K562 (cell line): Measurements from ENCODE around the gene ECSIT. TPM values are rescaled to one million over a fixed set of nuclear protein-coding genes. Genes with fewer than 3 reads are reported as not detected.
A peak's percentile ranks its signal among the peaks of the same experiment; 100 is the strongest.

Source experiments
- microRNA-seq: library from miRNA; unstranded; fragments of <30 nt; microRNA quantifications from one replicate; pipeline ENCODE4, GENCODE V29; 2018; ENCODE audit warnings: borderline microRNAs expressed
- polyA plus RNA-seq, 8 experiments: library from polyadenylated mRNA; depleted of rRNA in 4 of 8; stranded (reverse) in 5 of 8; unstranded in 3 of 8; fragments of >200 nt; fragmentation: Nextera tagmentation in 2 of 8; fragmentation: Illumina TruSeq in 1 of 8; extraction: Ambion mirVana in 2 of 8; extraction: Trizol in 1 of 8; gene quantifications; 2 replicates each; pipeline versions ENCODE4 v1.2.1 to v1.2.3, GENCODE V29; 2011 to 2014; ENCODE audit warnings: inconsistent platforms in 1 of 8, missing spikeins in 1 of 8
- small RNA-seq: library from RNA; depleted of rRNA; stranded (forward); fragments of <200 nt; gene quantifications from one replicate; pipeline ENCODE3, GENCODE V24; 2014
- total RNA-seq, 7 experiments: library from RNA; depleted of rRNA in 6 of 7; stranded (reverse); fragments of >200 nt in 6 of 7; fragmentation: Illumina TruSeq in 2 of 7; extraction: Trizol in 2 of 7; gene quantifications; 2 replicates each; pipeline versions ENCODE4 v1.2.1 to v1.2.3, GENCODE V29; 2011 to 2021; ENCODE audit warnings: low replicate concordance in 1 of 7

ECSIT gene
- total and polyA plus RNA-seq, 9 of the 15 experiments (the other 6 are each of a cell fraction or from before 2014, with no cell fraction given), result 1.1 to 82.5 (median 43.9) TPM

Small RNAs within 50 kb of the gene (microRNA-seq; reads per million reads assigned to microRNA genes)
- 2.6 reads per million, percentile 32 among the genes with 10 or more reads in this experiment for gene MIR7974

Small RNAs within 50 kb of the gene (small RNA-seq; reads per million reads assigned to genes)
- gene MIR7974 (155 reads per million, percentile 99 among the genes with 10 or more reads in this experiment), gene RN7SL833P (0.15 reads per million)

Other genes starting within 250 kb of the ECSIT start
Only the 7 nearest of the 18 such genes appear.
- 99.4 and 135 TPM in 2 replicates for gene PRKCSH, start 93.5 kb downstream of the ECSIT start, total RNA-seq (2014; rRNA removed)
- gene PRKCSH, start 93.5 kb downstream of the ECSIT start, total RNA-seq (2014; rRNA removed; fragmentation: Illumina TruSeq; extraction: Trizol), result 25.6 and 28.4 TPM in 2 replicates
- gene PRKCSH, start 93.5 kb downstream of the ECSIT start, total RNA-seq (2015; rRNA removed; fragmentation: Illumina TruSeq; extraction: Trizol), result 48.1 and 52.1 TPM in 2 replicates
- gene PRKCSH, start 93.5 kb downstream of the ECSIT start, total RNA-seq (2021), result 297 and 303 TPM in 2 replicates
- gene PRKCSH, start 93.5 kb downstream of the ECSIT start, polyA plus RNA-seq (2011; rRNA removed), result 39.1 and 96.2 TPM in 2 replicates
- 155 and 235 TPM in 2 replicates for gene PRKCSH, start 93.5 kb downstream of the ECSIT start, polyA plus RNA-seq (2014; fragmentation: Illumina TruSeq; extraction: Trizol)
- gene PRKCSH, start 93.5 kb downstream of the ECSIT start, polyA plus RNA-seq (2014; fragmentation: Nextera tagmentation; extraction: Ambion mirVana), result 1 to 10 TPM; 2.3 to 6.9 TPM
- gene PRKCSH, start 93.5 kb downstream of the ECSIT start, polyA plus RNA-seq (2014; rRNA removed), result 76.5 and 88.9 TPM in 2 replicates
- 0.16 TPM in 1 of 2 replicates, not detected in the other for gene ELAVL3, start 48.1 kb downstream of the ECSIT start, total RNA-seq (2014; rRNA removed)
- not detected in 2 replicates for gene ELAVL3, start 48.1 kb downstream of the ECSIT start, total RNA-seq (2014; rRNA removed; fragmentation: Illumina TruSeq; extraction: Trizol)
- gene ELAVL3, start 48.1 kb downstream of the ECSIT start, total RNA-seq (2015; rRNA removed; fragmentation: Illumina TruSeq; extraction: Trizol), result not detected in 2 replicates
- gene ELAVL3, start 48.1 kb downstream of the ECSIT start, total RNA-seq (2021), result not detected in 2 replicates
- gene ELAVL3, start 48.1 kb downstream of the ECSIT start, polyA plus RNA-seq (2011; rRNA removed), result not detected in 2 replicates
- gene ELAVL3, start 48.1 kb downstream of the ECSIT start, polyA plus RNA-seq (2014; fragmentation: Illumina TruSeq; extraction: Trizol), result not detected in 2 replicates
- not detected for gene ELAVL3, start 48.1 kb downstream of the ECSIT start, polyA plus RNA-seq (2014; fragmentation: Nextera tagmentation; extraction: Ambion mirVana)
- gene ELAVL3, start 48.1 kb downstream of the ECSIT start, polyA plus RNA-seq (2014; rRNA removed), result not detected in 2 replicates
- gene ZNF653, start 23.3 kb downstream of the ECSIT start, total RNA-seq (2014; rRNA removed), result 3.9 and 7.1 TPM in 2 replicates
- gene ZNF653, start 23.3 kb downstream of the ECSIT start, total RNA-seq (2014; rRNA removed; fragmentation: Illumina TruSeq; extraction: Trizol), result 1.4 and 1.6 TPM in 2 replicates
- gene ZNF653, start 23.3 kb downstream of the ECSIT start, total RNA-seq (2015; rRNA removed; fragmentation: Illumina TruSeq; extraction: Trizol), result 2.9 and 3.8 TPM in 2 replicates
- 5.6 and 8.0 TPM in 2 replicates for gene ZNF653, start 23.3 kb downstream of the ECSIT start, total RNA-seq (2021)
- 7.0 and 7.8 TPM in 2 replicates for gene ZNF653, start 23.3 kb downstream of the ECSIT start, polyA plus RNA-seq (2011; rRNA removed)
- gene ZNF653, start 23.3 kb downstream of the ECSIT start, polyA plus RNA-seq (2014; fragmentation: Illumina TruSeq; extraction: Trizol), result 4.2 and 5.6 TPM in 2 replicates
- gene ZNF653, start 23.3 kb downstream of the ECSIT start, polyA plus RNA-seq (2014; fragmentation: Nextera tagmentation; extraction: Ambion mirVana), result not detected
- 5.3 and 7.3 TPM in 2 replicates for gene ZNF653, start 23.3 kb downstream of the ECSIT start, polyA plus RNA-seq (2014; rRNA removed)
- 9.1 and 10.1 TPM in 2 replicates for gene CNN1, start 9.7 kb upstream of the ECSIT start, total RNA-seq (2014; rRNA removed)
- gene CNN1, start 9.7 kb upstream of the ECSIT start, total RNA-seq (2014; rRNA removed; fragmentation: Illumina TruSeq; extraction: Trizol), result 3.7 and 4.9 TPM in 2 replicates
- 3.4 and 3.5 TPM in 2 replicates for gene CNN1, start 9.7 kb upstream of the ECSIT start, total RNA-seq (2015; rRNA removed; fragmentation: Illumina TruSeq; extraction: Trizol)
- 5.8 and 6.1 TPM in 2 replicates for gene CNN1, start 9.7 kb upstream of the ECSIT start, total RNA-seq (2021)
- 8.4 and 10.6 TPM in 2 replicates for gene CNN1, start 9.7 kb upstream of the ECSIT start, polyA plus RNA-seq (2011; rRNA removed)
- gene CNN1, start 9.7 kb upstream of the ECSIT start, polyA plus RNA-seq (2014; fragmentation: Illumina TruSeq; extraction: Trizol), result 5.2 and 6.9 TPM in 2 replicates
- gene CNN1, start 9.7 kb upstream of the ECSIT start, polyA plus RNA-seq (2014; fragmentation: Nextera tagmentation; extraction: Ambion mirVana), result under 1 TPM; 0.23 to 0.32 TPM
- 5.7 and 7.0 TPM in 2 replicates for gene CNN1, start 9.7 kb upstream of the ECSIT start, polyA plus RNA-seq (2014; rRNA removed)
- gene ELOF1, start 30.1 kb upstream of the ECSIT start, total RNA-seq (2014; rRNA removed), result 74.2 and 118 TPM in 2 replicates
- gene ELOF1, start 30.1 kb upstream of the ECSIT start, total RNA-seq (2014; rRNA removed; fragmentation: Illumina TruSeq; extraction: Trizol), result 56.3 and 71.5 TPM in 2 replicates
- gene ELOF1, start 30.1 kb upstream of the ECSIT start, total RNA-seq (2015; rRNA removed; fragmentation: Illumina TruSeq; extraction: Trizol), result 125 and 129 TPM in 2 replicates
- gene ELOF1, start 30.1 kb upstream of the ECSIT start, total RNA-seq (2021), result 105 and 107 TPM in 2 replicates
- 38.4 and 43.8 TPM in 2 replicates for gene ELOF1, start 30.1 kb upstream of the ECSIT start, polyA plus RNA-seq (2011; rRNA removed)
- 147 and 170 TPM in 2 replicates for gene ELOF1, start 30.1 kb upstream of the ECSIT start, polyA plus RNA-seq (2014; fragmentation: Illumina TruSeq; extraction: Trizol)
- 10 to 100 TPM; 16.7 to 49.1 TPM for gene ELOF1, start 30.1 kb upstream of the ECSIT start, polyA plus RNA-seq (2014; fragmentation: Nextera tagmentation; extraction: Ambion mirVana)
- 99.8 and 115 TPM in 2 replicates for gene ELOF1, start 30.1 kb upstream of the ECSIT start, polyA plus RNA-seq (2014; rRNA removed)
- gene ACP5, start 48.5 kb upstream of the ECSIT start, total RNA-seq (2014; rRNA removed), result 0.27 and 0.45 TPM in 2 replicates
- gene ACP5, start 48.5 kb upstream of the ECSIT start, total RNA-seq (2014; rRNA removed; fragmentation: Illumina TruSeq; extraction: Trizol), result 0.29 and 0.41 TPM in 2 replicates
- gene ACP5, start 48.5 kb upstream of the ECSIT start, total RNA-seq (2015; rRNA removed; fragmentation: Illumina TruSeq; extraction: Trizol), result 0.79 and 1.1 TPM in 2 replicates
- 0.62 and 0.85 TPM in 2 replicates for gene ACP5, start 48.5 kb upstream of the ECSIT start, total RNA-seq (2021)
- 0.26 and 1.0 TPM in 2 replicates for gene ACP5, start 48.5 kb upstream of the ECSIT start, polyA plus RNA-seq (2011; rRNA removed)
- 0.22 and 0.33 TPM in 2 replicates for gene ACP5, start 48.5 kb upstream of the ECSIT start, polyA plus RNA-seq (2014; fragmentation: Illumina TruSeq; extraction: Trizol)
- under 1 TPM in 1 of 2 experiments, not detected in 1; 0.06 TPM for gene ACP5, start 48.5 kb upstream of the ECSIT start, polyA plus RNA-seq (2014; fragmentation: Nextera tagmentation; extraction: Ambion mirVana)
- 0.34 and 0.45 TPM in 2 replicates for gene ACP5, start 48.5 kb upstream of the ECSIT start, polyA plus RNA-seq (2014; rRNA removed)
- gene ZNF627, start 68.3 kb upstream of the ECSIT start, total RNA-seq (2014; rRNA removed), result 7.0 and 7.5 TPM in 2 replicates
- gene ZNF627, start 68.3 kb upstream of the ECSIT start, total RNA-seq (2014; rRNA removed; fragmentation: Illumina TruSeq; extraction: Trizol), result 16.6 and 21.7 TPM in 2 replicates
- gene ZNF627, start 68.3 kb upstream of the ECSIT start, total RNA-seq (2015; rRNA removed; fragmentation: Illumina TruSeq; extraction: Trizol), result 13.1 and 14.3 TPM in 2 replicates
- gene ZNF627, start 68.3 kb upstream of the ECSIT start, total RNA-seq (2021), result 10.0 and 10.6 TPM in 2 replicates
- gene ZNF627, start 68.3 kb upstream of the ECSIT start, polyA plus RNA-seq (2011; rRNA removed), result 16.5 and 19.9 TPM in 2 replicates
- 11.0 and 11.7 TPM in 2 replicates for gene ZNF627, start 68.3 kb upstream of the ECSIT start, polyA plus RNA-seq (2014; fragmentation: Illumina TruSeq; extraction: Trizol)
- 1 to 10 TPM; 6.6 to 6.9 TPM for gene ZNF627, start 68.3 kb upstream of the ECSIT start, polyA plus RNA-seq (2014; fragmentation: Nextera tagmentation; extraction: Ambion mirVana)
- 5.6 and 6.4 TPM in 2 replicates for gene ZNF627, start 68.3 kb upstream of the ECSIT start, polyA plus RNA-seq (2014; rRNA removed)